SK-N-SH treated with all-trans-retinoic acid at 6 μM for 48 hours (cell line): ENCODE data around the gene ARHGEF11.

Experiments
- ESRRG ChIP-seq: fragments of 250-450 bp; sonication (Bioruptor Pico); IDR thresholded peaks from 2 replicates; pipeline ENCODE4 v1.6.1; 2021; ENCODE audit warnings: mild to moderate bottlenecking
- ISL1 ChIP-seq: fragments of 250-450 bp; sonication (Bioruptor Pico); IDR thresholded peaks from 2 replicates; pipeline ENCODE4 v2.1.2; 2022; ENCODE audit warnings: mild to moderate bottlenecking, moderate library complexity
- RARB ChIP-seq: fragments of 250-450 bp; sonication (Bioruptor Pico); IDR thresholded peaks from 2 replicates; pipeline ENCODE4 v1.8.0; 2021; ENCODE audit warnings: mild to moderate bottlenecking, moderate library complexity
- SNAI2 ChIP-seq: fragments of 250-450 bp; sonication (Bioruptor Pico); IDR thresholded peaks from 2 replicates; pipeline ENCODE4 v1.5.0; 2020; ENCODE audit warnings: mild to moderate bottlenecking, moderate library complexity
- ZC3H10 ChIP-seq: fragments of 250-450 bp; sonication (Bioruptor Pico); IDR thresholded peaks from 2 replicates; pipeline ENCODE4 v1.5.1; 2021; ENCODE audit warnings: mild to moderate bottlenecking, moderate library complexity
- ZFP3 ChIP-seq: fragments of 250-450 bp; sonication (Bioruptor Pico); IDR thresholded peaks from 2 replicates; pipeline ENCODE4 v1.5.0; 2020; ENCODE audit warnings: mild to moderate bottlenecking, moderate library complexity
- TF ChIP-seq, protein P1 (sequence below): fragments of 250-450 bp; sonication (Bioruptor Pico); IDR thresholded peaks from 2 replicates; pipeline ENCODE4 v1.5.1; 2021; ENCODE audit warnings: mild to moderate bottlenecking, moderate library complexity
- TF ChIP-seq, protein P2 (sequence below): fragments of 250-450 bp; sonication (Bioruptor Pico); IDR thresholded peaks from 2 replicates; pipeline ENCODE4 v1.8.0; 2021; ENCODE audit warnings: low read depth, mild to moderate bottlenecking, moderate library complexity, borderline replicate concordance
- TF ChIP-seq, protein P3 (sequence below): fragments of 250-450 bp; sonication (Bioruptor Pico); IDR thresholded peaks from 2 replicates; pipeline ENCODE4 v1.5.0; 2020; ENCODE audit warnings: mild to moderate bottlenecking, moderate library complexity
- TF ChIP-seq, protein P4 (sequence below): fragments of 250-450 bp; sonication (Bioruptor Pico); IDR thresholded peaks from 2 replicates; pipeline ENCODE4 v1.8.0; 2020; ENCODE audit warnings: mild to moderate bottlenecking, moderate library complexity, borderline replicate concordance

DNA sequence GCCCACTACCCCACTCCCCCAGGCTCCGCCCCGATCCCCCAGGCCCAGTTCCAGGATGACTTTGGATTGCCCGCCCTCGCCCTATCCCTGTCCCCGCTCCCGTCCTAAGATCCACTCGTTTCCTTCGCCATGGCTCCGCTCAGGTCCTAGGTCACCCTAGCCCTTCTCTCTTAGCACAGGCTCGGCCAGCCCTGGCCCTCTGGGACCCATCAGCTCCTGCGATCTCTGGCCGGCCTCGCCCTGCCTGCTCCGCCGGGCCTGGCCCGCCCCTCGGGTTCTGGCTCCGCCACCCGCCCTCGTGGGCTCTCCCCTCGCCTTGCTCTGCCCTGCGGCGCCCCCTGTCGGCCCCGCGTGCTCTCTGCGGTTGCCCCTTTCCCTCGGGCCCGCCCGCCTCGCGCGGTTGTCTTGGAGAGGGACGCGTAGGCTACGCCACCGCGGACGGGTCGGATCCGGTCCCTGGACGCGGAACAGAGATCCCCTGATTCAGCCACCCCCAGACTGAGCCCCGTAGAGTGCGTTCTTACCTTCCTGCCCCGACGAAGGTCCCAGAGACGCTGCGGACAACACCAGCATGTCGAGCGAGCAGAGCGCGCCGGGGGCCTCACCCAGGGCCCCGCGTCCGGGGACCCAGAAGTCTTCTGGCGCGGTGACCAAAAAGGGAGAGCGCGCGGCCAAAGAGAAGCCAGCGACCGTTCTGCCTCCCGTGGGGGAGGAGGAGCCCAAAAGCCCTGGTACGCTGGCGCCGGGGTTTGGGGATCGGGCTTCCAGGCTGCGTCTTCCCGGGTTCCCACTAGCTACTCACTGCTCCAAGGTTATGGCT lies 125.1 kb downstream of the ARHGEF11 start, which contains the start of gene LRRC71:
- TF ChIP-seq ISL1 (no peak), ESRRG (CRISPR knock-in tag) (no peak), RARB (CRISPR knock-in tag) (no peak), ZFP3 (CRISPR knock-in tag) (no peak), ZC3H10 (CRISPR knock-in tag) (no peak), SNAI2 (CRISPR knock-in tag) (no peak)
- TF ChIP-seq, protein P1, sequence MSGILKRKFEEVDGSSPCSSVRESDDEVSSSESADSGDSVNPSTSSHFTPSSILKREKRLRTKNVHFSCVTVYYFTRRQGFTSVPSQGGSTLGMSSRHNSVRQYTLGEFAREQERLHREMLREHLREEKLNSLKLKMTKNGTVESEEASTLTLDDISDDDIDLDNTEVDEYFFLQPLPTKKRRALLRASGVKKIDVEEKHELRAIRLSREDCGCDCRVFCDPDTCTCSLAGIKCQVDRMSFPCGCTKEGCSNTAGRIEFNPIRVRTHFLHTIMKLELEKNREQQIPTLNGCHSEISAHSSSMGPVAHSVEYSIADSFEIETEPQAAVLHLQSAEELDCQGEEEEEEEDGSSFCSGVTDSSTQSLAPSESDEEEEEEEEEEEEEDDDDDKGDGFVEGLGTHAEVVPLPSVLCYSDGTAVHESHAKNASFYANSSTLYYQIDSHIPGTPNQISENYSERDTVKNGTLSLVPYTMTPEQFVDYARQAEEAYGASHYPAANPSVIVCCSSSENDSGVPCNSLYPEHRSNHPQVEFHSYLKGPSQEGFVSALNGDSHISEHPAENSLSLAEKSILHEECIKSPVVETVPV (CRISPR knock-in tag), result no peak
- TF ChIP-seq, protein P2, sequence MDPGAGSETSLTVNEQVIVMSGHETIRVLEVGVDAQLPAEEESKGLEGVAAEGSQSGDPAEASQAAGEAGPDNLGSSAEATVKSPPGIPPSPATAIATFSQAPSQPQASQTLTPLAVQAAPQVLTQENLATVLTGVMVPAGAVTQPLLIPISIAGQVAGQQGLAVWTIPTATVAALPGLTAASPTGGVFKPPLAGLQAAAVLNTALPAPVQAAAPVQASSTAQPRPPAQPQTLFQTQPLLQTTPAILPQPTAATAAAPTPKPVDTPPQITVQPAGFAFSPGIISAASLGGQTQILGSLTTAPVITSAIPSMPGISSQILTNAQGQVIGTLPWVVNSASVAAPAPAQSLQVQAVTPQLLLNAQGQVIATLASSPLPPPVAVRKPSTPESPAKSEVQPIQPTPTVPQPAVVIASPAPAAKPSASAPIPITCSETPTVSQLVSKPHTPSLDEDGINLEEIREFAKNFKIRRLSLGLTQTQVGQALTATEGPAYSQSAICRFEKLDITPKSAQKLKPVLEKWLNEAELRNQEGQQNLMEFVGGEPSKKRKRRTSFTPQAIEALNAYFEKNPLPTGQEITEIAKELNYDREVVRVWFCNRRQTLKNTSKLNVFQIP (CRISPR knock-in tag), result no peak
- TF ChIP-seq, protein P3, sequence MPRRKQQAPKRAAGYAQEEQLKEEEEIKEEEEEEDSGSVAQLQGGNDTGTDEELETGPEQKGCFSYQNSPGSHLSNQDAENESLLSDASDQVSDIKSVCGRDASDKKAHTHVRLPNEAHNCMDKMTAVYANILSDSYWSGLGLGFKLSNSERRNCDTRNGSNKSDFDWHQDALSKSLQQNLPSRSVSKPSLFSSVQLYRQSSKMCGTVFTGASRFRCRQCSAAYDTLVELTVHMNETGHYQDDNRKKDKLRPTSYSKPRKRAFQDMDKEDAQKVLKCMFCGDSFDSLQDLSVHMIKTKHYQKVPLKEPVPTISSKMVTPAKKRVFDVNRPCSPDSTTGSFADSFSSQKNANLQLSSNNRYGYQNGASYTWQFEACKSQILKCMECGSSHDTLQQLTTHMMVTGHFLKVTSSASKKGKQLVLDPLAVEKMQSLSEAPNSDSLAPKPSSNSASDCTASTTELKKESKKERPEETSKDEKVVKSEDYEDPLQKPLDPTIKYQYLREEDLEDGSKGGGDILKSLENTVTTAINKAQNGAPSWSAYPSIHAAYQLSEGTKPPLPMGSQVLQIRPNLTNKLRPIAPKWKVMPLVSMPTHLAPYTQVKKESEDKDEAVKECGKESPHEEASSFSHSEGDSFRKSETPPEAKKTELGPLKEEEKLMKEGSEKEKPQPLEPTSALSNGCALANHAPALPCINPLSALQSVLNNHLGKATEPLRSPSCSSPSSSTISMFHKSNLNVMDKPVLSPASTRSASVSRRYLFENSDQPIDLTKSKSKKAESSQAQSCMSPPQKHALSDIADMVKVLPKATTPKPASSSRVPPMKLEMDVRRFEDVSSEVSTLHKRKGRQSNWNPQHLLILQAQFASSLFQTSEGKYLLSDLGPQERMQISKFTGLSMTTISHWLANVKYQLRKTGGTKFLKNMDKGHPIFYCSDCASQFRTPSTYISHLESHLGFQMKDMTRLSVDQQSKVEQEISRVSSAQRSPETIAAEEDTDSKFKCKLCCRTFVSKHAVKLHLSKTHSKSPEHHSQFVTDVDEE (CRISPR knock-in tag), result no peak
- TF ChIP-seq, protein P4, sequence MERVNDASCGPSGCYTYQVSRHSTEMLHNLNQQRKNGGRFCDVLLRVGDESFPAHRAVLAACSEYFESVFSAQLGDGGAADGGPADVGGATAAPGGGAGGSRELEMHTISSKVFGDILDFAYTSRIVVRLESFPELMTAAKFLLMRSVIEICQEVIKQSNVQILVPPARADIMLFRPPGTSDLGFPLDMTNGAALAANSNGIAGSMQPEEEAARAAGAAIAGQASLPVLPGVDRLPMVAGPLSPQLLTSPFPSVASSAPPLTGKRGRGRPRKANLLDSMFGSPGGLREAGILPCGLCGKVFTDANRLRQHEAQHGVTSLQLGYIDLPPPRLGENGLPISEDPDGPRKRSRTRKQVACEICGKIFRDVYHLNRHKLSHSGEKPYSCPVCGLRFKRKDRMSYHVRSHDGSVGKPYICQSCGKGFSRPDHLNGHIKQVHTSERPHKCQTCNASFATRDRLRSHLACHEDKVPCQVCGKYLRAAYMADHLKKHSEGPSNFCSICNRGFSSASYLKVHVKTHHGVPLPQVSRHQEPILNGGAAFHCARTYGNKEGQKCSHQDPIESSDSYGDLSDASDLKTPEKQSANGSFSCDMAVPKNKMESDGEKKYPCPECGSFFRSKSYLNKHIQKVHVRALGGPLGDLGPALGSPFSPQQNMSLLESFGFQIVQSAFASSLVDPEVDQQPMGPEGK (CRISPR knock-in tag), result no peak
